Neuronal stem cell (in vitro differentiated cells): ENCODE measurements around the gene RNU1-2.
"Not testable (repeated sequence)": the region's sequence is repeated elsewhere in the genome, so short reads cannot be mapped to it uniquely, and the experiment has no call there.

ENCODE experiments used
- DNase-seq: peaks from one replicate; pipeline ENCODE4 v3.0.0-alpha.2; 2013; ENCODE audit warnings: low spot score
- H2AFZ ChIP-seq: one replicate; pipeline ENCODE4 v1.6.1; 2013; ENCODE audit warnings: mild to moderate bottlenecking, low read length, inconsistent platforms
- H2AK5ac ChIP-seq: 2 replicates; pipeline ENCODE4 v1.6.1; 2013; ENCODE audit warnings: low read depth, mild to moderate bottlenecking, inconsistent platforms, low read length, moderate library complexity, mixed read lengths
- H2BK120ac ChIP-seq: 2 replicates; pipeline ENCODE4 v1.6.1; 2013; ENCODE audit warnings: low read depth, mild to moderate bottlenecking, inconsistent platforms, low read length, moderate library complexity, mixed read lengths
- H2BK12ac ChIP-seq: one replicate; pipeline ENCODE4 v1.6.1; 2013; ENCODE audit warnings: low read length, inconsistent platforms
- H2BK15ac ChIP-seq: 2 replicates; pipeline ENCODE4 v1.6.1; 2013; ENCODE audit warnings: mild to moderate bottlenecking, low read length, inconsistent platforms, mixed read lengths
- H2BK5ac ChIP-seq: one replicate; pipeline ENCODE4 v1.6.1; 2013; ENCODE audit warnings: inconsistent platforms, mild to moderate bottlenecking, low read length, moderate library complexity
- H3K14ac ChIP-seq: one replicate; pipeline ENCODE4 v1.6.1; 2013; ENCODE audit warnings: low read length, inconsistent platforms
- H3K18ac ChIP-seq: 2 replicates; pipeline ENCODE4 v1.6.1; 2013; ENCODE audit warnings: low read length, inconsistent platforms
- H3K23ac ChIP-seq: 2 replicates; pipeline ENCODE4 v1.6.1; 2013; ENCODE audit warnings: low read depth, mild to moderate bottlenecking, mixed read lengths, low read length, inconsistent platforms; ENCODE audit not compliant: poor library complexity
- H3K27ac ChIP-seq: replicated peaks from 3 replicates; pipeline ENCODE4 v1.5.1; 2013; ENCODE audit warnings: low read length, inconsistent platforms
- H3K27me3 ChIP-seq, 3 experiments: 2 replicates each; pipeline ENCODE4 v1.6.1; 2013; ENCODE audit warnings: low read length in 3 of 3, mild to moderate bottlenecking in 2 of 3, inconsistent platforms in 1 of 3, low read depth in 1 of 3, mixed read lengths in 1 of 3, moderate library complexity in 1 of 3; ENCODE audit not compliant: control insufficient read depth in 3 of 3, insufficient read depth in 3 of 3
- H3K36me3 ChIP-seq, 2 donors: replicated peaks in 1 of 2; 2 replicates each; pipeline ENCODE4 v1.6.1; 2013; ENCODE audit warnings: low read length in 2 of 2; ENCODE audit not compliant: control insufficient read depth in 2 of 2, insufficient read depth in 2 of 2
- H3K4ac ChIP-seq: 2 replicates; pipeline ENCODE4 v1.6.1; 2013; ENCODE audit warnings: inconsistent platforms, mild to moderate bottlenecking, low read length, moderate library complexity
- H3K4me1 ChIP-seq, 2 donors: 1 replicate in 1 of 2; 2 replicates in 1 of 2; pipeline ENCODE4 v1.6.1; 2013; ENCODE audit warnings: low read length in 2 of 2, low read depth in 1 of 2; ENCODE audit not compliant: control insufficient read depth in 2 of 2, insufficient read depth in 1 of 2
- H3K4me2 ChIP-seq: one replicate; pipeline ENCODE4 v1.6.1; 2013; ENCODE audit warnings: mild to moderate bottlenecking, low read length, inconsistent platforms; ENCODE audit not compliant: insufficient read depth, poor library complexity, severe bottlenecking
- H3K4me3 ChIP-seq, 2 donors: 2 replicates each; pipeline ENCODE4 v1.5.1; 2013; ENCODE audit warnings: low read length in 2 of 2, mild to moderate bottlenecking in 2 of 2, inconsistent platforms in 1 of 2, moderate library complexity in 1 of 2
- H3K79me1 ChIP-seq: one replicate; pipeline ENCODE4 v1.6.1; 2013; ENCODE audit warnings: low read depth, mild to moderate bottlenecking, inconsistent platforms, low read length, moderate library complexity
- H3K9ac ChIP-seq: one replicate; pipeline ENCODE4 v1.6.1; 2013; ENCODE audit warnings: mild to moderate bottlenecking, low read depth, low read length, inconsistent platforms; ENCODE audit not compliant: poor library complexity
- H3K9me3 ChIP-seq, 2 donors: replicated peaks in 1 of 2; 2 replicates each; pipeline versions ENCODE3 to v1.6.1; 2013; ENCODE audit warnings: low read length in 2 of 2, mild to moderate bottlenecking in 2 of 2, inconsistent platforms in 1 of 2, low read depth in 1 of 2, mixed read lengths in 1 of 2, moderate library complexity in 1 of 2; ENCODE audit not compliant: control insufficient read depth in 2 of 2, insufficient read depth in 1 of 2
- H4K8ac ChIP-seq: one replicate; pipeline ENCODE4 v1.6.1; 2013; ENCODE audit warnings: low read depth, mild to moderate bottlenecking, inconsistent platforms, low read length, moderate library complexity
- H4K91ac ChIP-seq: one replicate; pipeline ENCODE4 v1.6.1; 2013; ENCODE audit warnings: low read length, low read depth, mild to moderate bottlenecking, inconsistent platforms; ENCODE audit not compliant: poor library complexity
- WGBS, 2 donors: extraction: QIAGEN DNeasy Blood & Tissue Kit; methylation state at CpG; one replicate each; pipeline ENCODE4 v1.1.7; 2013; ENCODE audit warnings: missing lambda C conversion rate in 2 of 2, mixed read lengths in 1 of 2; ENCODE audit not compliant: insufficient read length in 2 of 2, insufficient replicate concordance in 1 of 2; ENCODE audit errors: extremely low coverage in 2 of 2; 5-methylcytosine and 5-hydroxymethylcytosine counted together

RNU1-2 gene

DNA sequence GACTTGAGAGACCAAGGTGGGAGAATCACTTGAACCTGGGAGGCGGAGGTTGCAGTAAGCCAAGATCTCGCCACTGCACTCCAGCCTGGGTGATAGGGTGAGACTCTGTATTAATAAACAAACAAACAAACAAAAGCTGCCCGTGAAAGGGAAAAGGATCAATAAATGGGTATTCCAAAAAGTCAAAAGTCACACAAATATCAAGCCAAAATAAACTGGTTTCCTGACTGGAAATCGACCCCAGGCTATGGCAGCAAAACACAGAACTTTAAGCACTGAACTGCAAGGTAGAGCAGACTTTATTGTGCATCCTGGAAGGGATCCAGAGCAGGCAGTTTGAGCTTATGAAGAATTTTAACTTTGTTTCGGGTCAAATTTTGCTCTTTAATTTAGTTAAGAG is 11.3 kb upstream of the RNU1-2 start:
- not testable (repeated sequence) for H3K4me2 ChIP-seq, H3K23ac ChIP-seq, DNase-seq, H3K14ac ChIP-seq, H3K4ac ChIP-seq, H4K91ac ChIP-seq, H2BK12ac ChIP-seq, H2BK15ac ChIP-seq, H2BK120ac ChIP-seq, H2AK5ac ChIP-seq, H3K18ac ChIP-seq, H3K9ac ChIP-seq, H3K27me3 ChIP-seq, H2AFZ ChIP-seq, H2BK5ac ChIP-seq, H3K9me3 ChIP-seq, H4K8ac ChIP-seq, H3K27ac ChIP-seq, H3K4me3 ChIP-seq, H3K36me3 ChIP-seq, H3K79me1 ChIP-seq
- WGBS, 2 donors, result no CpG with 5 or more reads among the region's 5 CpGs
- peaks cover 2 to 12% of the 10 kb centered on the region in 2 donors for H3K4me1 ChIP-seq

DNA sequence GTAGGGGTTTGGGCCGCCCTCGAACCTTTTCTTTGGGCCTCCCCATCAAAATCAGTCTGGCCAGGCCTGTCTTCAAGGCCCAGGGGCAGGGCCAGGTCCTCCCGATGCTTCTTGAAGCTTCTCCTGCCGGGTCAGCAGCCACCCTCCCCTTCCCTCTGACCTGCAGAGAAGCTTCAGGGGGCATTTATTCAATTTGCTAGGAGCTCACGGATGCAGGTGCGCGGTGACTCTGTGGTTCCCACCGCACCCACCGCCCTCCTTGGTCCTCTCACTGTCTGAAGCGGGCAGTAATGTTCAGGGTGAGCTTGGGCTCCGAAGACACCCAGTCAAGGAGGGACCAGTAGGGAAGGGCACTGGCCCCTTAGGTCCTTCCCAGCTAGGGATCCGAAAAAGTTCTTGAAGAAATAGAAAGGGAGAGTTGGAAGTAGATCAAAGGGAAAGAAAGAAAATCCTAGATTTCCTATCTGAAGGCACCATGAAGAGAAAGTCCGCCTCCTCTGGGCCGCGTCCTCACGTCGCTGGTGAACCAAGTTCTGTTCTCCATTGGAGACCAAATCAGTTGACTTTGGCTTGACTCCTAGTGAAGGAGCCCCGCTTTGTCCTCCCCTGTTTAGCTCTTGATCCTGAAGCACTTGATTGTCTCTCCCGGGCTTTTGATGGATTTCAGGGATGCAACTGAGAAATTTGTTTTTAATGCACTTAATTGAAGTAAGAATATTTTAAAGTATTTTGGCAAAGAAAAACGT is 8.7 kb upstream of the RNU1-2 start:
- no CpG with 5 or more reads among the region's 20 CpGs for WGBS, 2 donors
- Histone ChIP-seq H3K4me2 (no peak overlapping the region), H2BK12ac (no peak overlapping the region), H2AFZ (no peak overlapping the region), H2BK15ac (no peak overlapping the region), H4K8ac (no peak overlapping the region), H3K23ac (no peak overlapping the region), H2BK120ac (no peak overlapping the region), H3K14ac (no peak overlapping the region), H3K27me3 (no peaks in the 10 kb centered on the region), H3K4me1 (peaks cover 2 to 9% of the 10 kb centered on the region in 2 donors), H4K91ac (no peak overlapping the region), H3K18ac (no peak overlapping the region), H3K36me3 (no peaks in the 10 kb centered on the region), H3K79me1 (no peaks in the 10 kb centered on the region), H3K4me3 (no peak overlapping the region), H3K27ac (no peak overlapping the region), H3K4ac (no peak overlapping the region), H2BK5ac (no peak overlapping the region), H2AK5ac (no peak overlapping the region), H3K9ac (no peak overlapping the region), H3K9me3 (peaks cover 0 to 4% of the 10 kb centered on the region in 2 donors)
- DNase-seq, result no peak

DNA sequence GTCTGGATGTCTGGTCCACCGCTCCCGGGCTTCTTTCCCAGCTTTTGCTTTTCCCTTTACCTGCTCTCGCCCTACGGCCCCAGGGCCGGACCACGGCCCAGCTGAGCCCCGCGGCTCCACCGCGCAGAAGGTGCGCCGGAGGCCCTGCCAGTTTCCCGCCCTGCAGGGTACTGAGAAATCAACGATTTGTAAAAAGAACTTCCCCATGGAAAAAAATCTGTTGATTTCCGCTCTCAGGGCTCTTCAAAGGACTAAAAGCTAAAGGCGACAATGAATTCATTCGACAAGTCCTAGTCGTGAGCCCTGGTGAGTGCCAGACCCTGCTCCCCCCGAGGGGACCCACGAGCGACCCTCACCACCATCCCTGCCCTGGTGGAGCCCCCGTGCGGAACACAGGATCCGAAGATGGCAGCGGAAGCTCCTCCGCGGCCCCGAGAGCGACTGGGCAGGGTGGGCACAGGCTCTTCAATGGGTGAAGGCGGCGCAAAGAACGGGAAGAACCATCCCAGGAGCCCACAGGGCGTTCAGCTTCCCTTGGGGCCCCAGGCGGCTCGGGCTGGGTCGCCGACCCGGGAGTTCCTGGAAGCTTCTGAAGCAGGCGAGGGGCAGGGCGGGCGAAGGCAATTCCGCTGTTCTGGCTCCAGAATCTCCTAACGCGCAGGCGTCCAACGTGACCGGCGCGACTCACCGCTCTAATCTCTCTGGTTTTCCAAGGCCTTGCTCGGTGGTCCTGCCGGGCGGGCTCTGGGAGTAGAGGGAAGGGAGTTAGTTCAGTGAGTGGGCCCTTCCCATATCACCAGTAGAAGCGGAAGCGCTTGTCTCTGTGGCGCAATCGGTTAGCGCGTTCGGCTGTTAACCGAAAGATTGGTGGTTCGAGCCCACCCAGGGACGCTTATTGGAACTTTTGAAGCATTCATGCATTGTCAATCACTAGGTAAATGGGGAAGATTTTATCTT is 6.6 kb upstream of the RNU1-2 start:
- DNase-seq, result peak; percentile 75
- Histone ChIP-seq H2BK5ac (no peak overlapping the region), H3K18ac (peak overlapping the region; percentile 91), H3K27me3 (no peaks in the 10 kb centered on the region), H3K4me1 (peaks cover 0 to 2% of the 10 kb centered on the region in 2 donors), H2BK120ac (no peak overlapping the region), H3K9me3 (peaks cover 0 to 4% of the 10 kb centered on the region in 2 donors), H2BK12ac (no peak overlapping the region), H3K14ac (no peak overlapping the region), H2AFZ (peak overlapping the region; percentile 49), H3K36me3 (no peaks in the 10 kb centered on the region), H3K4me3 (peak overlapping the region in 1 of 2 donors; percentile 74), H2BK15ac (peak overlapping the region; percentile 81), H3K9ac (no peak overlapping the region), H4K91ac (peak overlapping the region; percentile 30), H3K27ac (peak overlapping the region; percentile 90), H3K79me1 (no peaks in the 10 kb centered on the region), H3K4me2 (peak overlapping the region; percentile 52), H3K4ac (peak overlapping the region; percentile 84), H4K8ac (peak overlapping the region; percentile 65), H3K23ac (no peak overlapping the region), H2AK5ac (no peak overlapping the region)
- no CpG with 5 or more reads among the region's 63 CpGs for WGBS, 2 donors

DNA sequence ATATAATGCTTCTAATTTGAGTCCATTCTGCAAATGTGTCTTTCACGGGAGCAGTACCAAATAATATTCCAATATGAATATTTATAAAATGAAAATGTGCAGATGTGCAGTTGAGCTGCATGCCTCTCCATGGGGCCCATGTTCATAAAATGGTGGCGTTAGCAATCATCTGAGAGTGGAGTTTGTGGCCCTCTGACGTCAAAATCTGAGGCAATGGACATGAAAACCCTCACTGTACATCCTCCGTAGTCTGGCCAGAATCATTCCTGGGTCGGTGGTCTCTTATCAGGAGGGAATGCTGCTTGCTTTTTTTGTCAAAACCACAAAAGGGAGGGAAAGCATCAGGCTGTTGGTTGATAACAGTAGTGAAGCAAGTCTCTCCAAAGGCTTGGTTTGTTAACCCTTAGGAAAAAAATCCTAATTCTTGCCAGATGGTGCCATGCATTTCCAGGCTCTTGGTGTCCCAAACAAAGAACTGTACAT is 5.2 kb upstream of the RNU1-2 start:
- not testable (repeated sequence) for H3K4me2 ChIP-seq, H4K91ac ChIP-seq, H3K4me1 ChIP-seq, H3K4ac ChIP-seq, H3K23ac ChIP-seq, H2BK120ac ChIP-seq, H3K14ac ChIP-seq, H2AK5ac ChIP-seq, H3K9me3 ChIP-seq, H3K27ac ChIP-seq, H4K8ac ChIP-seq, H3K36me3 ChIP-seq, H3K9ac ChIP-seq, H2BK12ac ChIP-seq, H3K4me3 ChIP-seq, H3K27me3 ChIP-seq, H3K18ac ChIP-seq, H2BK15ac ChIP-seq, DNase-seq, H2BK5ac ChIP-seq, H3K79me1 ChIP-seq
- WGBS, 2 donors, result no CpG with 5 or more reads among the region's 5 CpGs
- H2AFZ ChIP-seq, result peak overlapping the region; percentile 32
